HCT116 (cell line): ENCODE data around the gene SPINK5. TPM values are rescaled to one million over a fixed set of nuclear protein-coding genes. Genes with fewer than 3 reads are reported as not detected.
"Not testable (repeated sequence)": the region's sequence is repeated elsewhere in the genome, so short reads cannot be mapped to it uniquely, and the experiment has no call there.

Experiments used
- ATAC-seq: fragments of 200-7000 bp; cut with Tn5 transposase; 2 replicates; pipeline ENCODE4 v1.9.1; 2020; ENCODE audit warnings: mild to moderate bottlenecking, moderate library complexity
- BruUV-seq: library from RNA; stranded (reverse); fragments of 400-500 nt; replicated peaks from 2 replicates; lab custom pipeline; 2021; lab: Mats Ljungman, UMichigan
- CTCF ChIA-PET: fragments of 300-600 bp; sonication (Branson Sonifier 250); formaldehyde crosslinking; loops from one replicate; lab custom pipeline; 2021; ENCODE audit warnings: antibody characterized with exemption; lab: Charles Lee
- POLR2A ChIA-PET: fragments of 300-600, 350-600 bp; sonication (Branson Sonifier 250); formaldehyde crosslinking; loops from one replicate; lab custom pipeline; 2021; ENCODE audit warnings: antibody characterized with exemption; lab: Charles Lee
- RAD21 ChIA-PET, 2 experiments: fragments of 300-600 bp; sonication (Branson Sonifier 250); formaldehyde crosslinking; loops; one replicate each; lab custom pipeline; 2023; ENCODE audit warnings: low total read pairs in 2 of 2; ENCODE audit not compliant: uncharacterized antibody in 2 of 2, unreplicated experiment in 2 of 2, low non-redundant PET in 1 of 2; lab: Charles Lee
- DNase-seq: peaks from one replicate; pipeline ENCODE4 v3.0.0-alpha.2; 2010; ENCODE audit warnings: low read depth, low spot score
- H2AFZ ChIP-seq: fragments of 200-600 bp; shearing (Covaris generic), sonication (generic); 2 replicates; pipeline ENCODE4 v1.6.1; 2017; ENCODE audit warnings: low read depth, mixed run types, mixed read lengths, antibody characterized with exemption, low read length; ENCODE audit not compliant: poor library complexity, severe bottlenecking
- H3K27ac ChIP-seq: 2 replicates; pipeline ENCODE4 v1.5.1; 2012; ENCODE audit warnings: low read depth, low read length
- H3K27me3 ChIP-seq: fragments of 200-600 bp; sonication (generic); 2 replicates; pipeline ENCODE4 v1.6.1; 2016; ENCODE audit warnings: mixed run types, low read length, mixed read lengths; ENCODE audit not compliant: insufficient read depth
- H3K36me3 ChIP-seq, 2 experiments: fragments of 200-500 bp in 1 of 2; fragments of 200-600 bp in 1 of 2; sonication (Bioruptor generic) in 1 of 2; sonication (generic) in 1 of 2; 2 replicates each; pipeline versions ENCODE4 v1.5.1 to v1.6.1; 2014 to 2016; ENCODE audit warnings: low read length in 2 of 2, inconsistent platforms in 1 of 2, mixed read lengths in 1 of 2, mixed run types in 1 of 2; ENCODE audit not compliant: insufficient read depth in 2 of 2, control insufficient read depth in 1 of 2
- H3K4me1 ChIP-seq, 2 experiments: fragments of 200-600 bp in 1 of 2; sonication (generic) in 1 of 2; 2 replicates each; pipeline versions ENCODE4 v1.5.1 to v1.6.1; 2012 to 2017; ENCODE audit warnings: low read length in 2 of 2, inconsistent platforms in 1 of 2, mild to moderate bottlenecking in 1 of 2, mixed read lengths in 1 of 2, mixed run types in 1 of 2, moderate library complexity in 1 of 2; ENCODE audit not compliant: insufficient read depth in 2 of 2, control insufficient read depth in 1 of 2
- H3K4me2 ChIP-seq: fragments of 200-600 bp; sonication (generic); 2 replicates; pipeline ENCODE4 v1.6.1; 2017; ENCODE audit warnings: mixed run types, low read length, mixed read lengths
- H3K4me3 ChIP-seq, 2 experiments: fragments of 200-600 bp in 1 of 2; sonication (generic) in 1 of 2; replicated peaks in 1 of 2; 2 replicates each; pipeline ENCODE4 v1.5.1; 2011 to 2016; ENCODE audit warnings: low read length in 2 of 2, control low read depth in 1 of 2, low read depth in 1 of 2, mild to moderate bottlenecking in 1 of 2, mixed read lengths in 1 of 2, mixed run types in 1 of 2
- H3K79me2 ChIP-seq: fragments of 200-600 bp; sonication (generic); 2 replicates; pipeline ENCODE4 v1.6.1; 2017; ENCODE audit warnings: mild to moderate bottlenecking, mixed run types, low read length, moderate library complexity, mixed read lengths; ENCODE audit not compliant: insufficient read depth
- H3K9ac ChIP-seq: fragments of 200-600 bp; sonication (generic); 2 replicates; pipeline ENCODE4 v1.6.1; 2016; ENCODE audit warnings: low read length, mixed read lengths
- H3K9me2 ChIP-seq: fragments of 200-600 bp; sonication (generic), shearing (Covaris generic); 2 replicates; pipeline ENCODE4 v1.6.1; 2017; ENCODE audit warnings: mixed run types, mild to moderate bottlenecking, moderate library complexity; ENCODE audit not compliant: insufficient read depth
- H3K9me3 ChIP-seq, 2 experiments: fragments of 200-500 bp in 1 of 2; fragments of 200-600 bp in 1 of 2; sonication (Bioruptor generic) in 1 of 2; sonication (generic) in 1 of 2; 2 replicates each; pipeline ENCODE4 v1.6.1; 2014 to 2017; ENCODE audit warnings: low read length in 2 of 2, mixed read lengths in 2 of 2, inconsistent platforms in 1 of 2, low read depth in 1 of 2, mild to moderate bottlenecking in 1 of 2, mixed run types in 1 of 2, moderate library complexity in 1 of 2; ENCODE audit not compliant: control insufficient read depth in 1 of 2, insufficient read depth in 1 of 2
- H4K20me1 ChIP-seq: fragments of 200-600 bp; sonication (generic), shearing (Covaris generic); 2 replicates; pipeline ENCODE4 v1.6.1; 2017; ENCODE audit warnings: mixed run types, mild to moderate bottlenecking, moderate library complexity; ENCODE audit not compliant: insufficient read depth
- CBX3 ChIP-seq: IDR thresholded peaks from 2 replicates; pipeline ENCODE4 v1.6.1; 2012; ENCODE audit warnings: low read depth
- EZH2phosphoT487 ChIP-seq: fragments of 200-600 bp; IDR thresholded peaks from 2 replicates; pipeline ENCODE4 v1.6.1; 2018; ENCODE audit warnings: antibody characterized with exemption, borderline replicate concordance
- POLR2A ChIP-seq: IDR thresholded peaks from 2 replicates; pipeline ENCODE4 v1.7.0; 2011; ENCODE audit warnings: borderline replicate concordance; ENCODE audit not compliant: insufficient read depth, insufficient read length; ENCODE audit errors: extremely low read depth
- SP1 ChIP-seq: IDR thresholded peaks from 2 replicates; pipeline ENCODE4 v1.6.1; 2012; ENCODE audit warnings: low read depth
- SRF ChIP-seq: IDR thresholded peaks from 2 replicates; pipeline ENCODE4 v1.6.1; 2012; ENCODE audit warnings: low read depth
- YY1 ChIP-seq: IDR thresholded peaks from 2 replicates; pipeline ENCODE4 v1.6.1; 2011; ENCODE audit warnings: low read length, low read depth, moderate library complexity, mild to moderate bottlenecking; ENCODE audit not compliant: insufficient replicate concordance; ENCODE audit errors: extremely low read depth
- ZBTB33 ChIP-seq: IDR thresholded peaks from 2 replicates; pipeline ENCODE4 v1.6.1; 2011; ENCODE audit warnings: mild to moderate bottlenecking, low read length, moderate library complexity; ENCODE audit not compliant: insufficient replicate concordance; ENCODE audit errors: extremely low read depth
- intact Hi-C: fragments of 100-400 bp; cut with micrococcal nuclease; formaldehyde crosslinking; loops from 2 replicates; pipeline ENCODE4 v1.10.0; 2022
- total RNA-seq: library from RNA; stranded (reverse); gene quantifications from one replicate; pipeline ENCODE4 v1.2.1, GENCODE V29; 2021; ENCODE audit not compliant: unreplicated experiment

SPINK5 gene
- total RNA-seq, 1 experiment from 2014 or later: not detected

DNA sequence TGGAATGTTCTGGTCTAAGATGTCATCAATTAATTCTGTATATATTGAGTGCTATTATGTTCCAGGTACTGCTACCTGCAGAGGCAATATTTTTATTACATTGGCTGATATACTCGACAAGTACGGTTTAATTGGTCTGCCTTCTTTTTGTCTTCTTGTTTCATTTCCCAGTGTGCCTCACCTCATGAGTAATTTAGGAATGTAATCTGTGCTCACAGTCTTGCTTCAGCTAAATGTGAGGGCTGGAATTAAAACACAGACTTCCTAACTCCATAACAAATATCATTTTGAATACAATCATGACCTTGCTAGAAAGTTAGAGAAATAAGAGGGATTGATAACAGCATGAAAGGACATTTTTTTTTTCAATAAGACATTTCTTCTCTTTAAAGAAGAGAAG lies 20.1 kb upstream of the SPINK5 start:
- H3K36me3 ChIP-seq: no peaks in the 10 kb centered on the region
- intact Hi-C loops: no loop called here
- no peak for ATAC-seq
- no peaks in the 10 kb centered on the region for H4K20me1 ChIP-seq
- H3K4me3 ChIP-seq: no peak overlapping the region
- RAD21 ChIA-PET: no interaction called here
- H3K27me3 ChIP-seq: no peaks in the 10 kb centered on the region
- H3K4me2 ChIP-seq: no peak overlapping the region
- no peaks in the 10 kb centered on the region for H3K9me2 ChIP-seq
- DNase-seq: no peak
- H3K4me1 ChIP-seq: no peaks in the 10 kb centered on the region
- TF ChIP-seq EZH2phosphoT487: no peak
- no peak for TF ChIP-seq CBX3
- TF ChIP-seq ZBTB33: no peak
- no peak for TF ChIP-seq SP1
- no peak for TF ChIP-seq POLR2A
- no peak for TF ChIP-seq YY1
- TF ChIP-seq SRF: no peak
- no peak overlapping the region for H3K9ac ChIP-seq
- H3K79me2 ChIP-seq: no peaks in the 10 kb centered on the region
- H3K9me3 ChIP-seq: no peaks in the 10 kb centered on the region
- no peak overlapping the region for H3K27ac ChIP-seq
- CTCF ChIA-PET: no interaction called here
- no TSS peak for BruUV-seq
- POLR2A ChIA-PET: no interaction called here
- no peak overlapping the region for H2AFZ ChIP-seq

GRCh38 chr5:148055160-148055559 lies 8.6 kb upstream of the SPINK5 start:
- H3K4me3 ChIP-seq, POLR2A ChIA-PET, RAD21 ChIA-PET, H3K9me3 ChIP-seq, H3K79me2 ChIP-seq, H3K27me3 ChIP-seq, H2AFZ ChIP-seq, H3K4me1 ChIP-seq, ATAC-seq, intact Hi-C loops, H3K36me3 ChIP-seq, H4K20me1 ChIP-seq, H3K9ac ChIP-seq, BruUV-seq, DNase-seq, CTCF ChIA-PET, H3K9me2 ChIP-seq, H3K27ac ChIP-seq, H3K4me2 ChIP-seq: not testable (repeated sequence)
